Activated T-helper 17 cell treated with anti-CD3 and anti-CD28 coated beads, Interleukin-2, amount 50 U/mL, for 72 hours (primary cell): Measurements from ENCODE around the gene CACFD1. TPM values are rescaled to one million over a fixed set of nuclear protein-coding genes. Genes with fewer than 3 reads are reported as not detected.
A peak's percentile ranks its signal among the peaks of the same experiment; 100 is the strongest.

Experiments
- ATAC-seq: fragments of 150-1000 bp; cut with Tn5 transposase; replicated peaks from 2 replicates; pipeline ENCODE4 v1.10.0; 2021; ENCODE audit warnings: mild to moderate bottlenecking, moderate library complexity
- H3K27ac Mint-ChIP-seq: one replicate; pipeline ENCODE4 v1.8.0; 2022; ENCODE audit warnings: mixed read lengths
- H3K27me3 Mint-ChIP-seq: one replicate; pipeline ENCODE4 v1.8.0; 2022; ENCODE audit warnings: mixed read lengths
- H3K36me3 Mint-ChIP-seq: one replicate; pipeline ENCODE4 v1.8.0; 2022; ENCODE audit warnings: low read depth, mild to moderate bottlenecking, mixed read lengths
- H3K4me1 Mint-ChIP-seq: one replicate; pipeline ENCODE4 v1.8.0; 2022; ENCODE audit warnings: mixed read lengths
- H3K4me3 Mint-ChIP-seq: one replicate; pipeline ENCODE4 v1.8.0; 2022; ENCODE audit warnings: mild to moderate bottlenecking, mixed read lengths
- H3K9me3 Mint-ChIP-seq: one replicate; pipeline ENCODE4 v1.8.0; 2022; ENCODE audit warnings: mixed read lengths
- total RNA-seq, 2 donors: library from RNA; stranded (reverse); gene quantifications; one replicate each; pipeline ENCODE4 v1.2.3, GENCODE V29; 2022

CACFD1 gene
- total RNA-seq, 2 donors from 2014 or later = 0.41 to 3.0 TPM

DNA sequence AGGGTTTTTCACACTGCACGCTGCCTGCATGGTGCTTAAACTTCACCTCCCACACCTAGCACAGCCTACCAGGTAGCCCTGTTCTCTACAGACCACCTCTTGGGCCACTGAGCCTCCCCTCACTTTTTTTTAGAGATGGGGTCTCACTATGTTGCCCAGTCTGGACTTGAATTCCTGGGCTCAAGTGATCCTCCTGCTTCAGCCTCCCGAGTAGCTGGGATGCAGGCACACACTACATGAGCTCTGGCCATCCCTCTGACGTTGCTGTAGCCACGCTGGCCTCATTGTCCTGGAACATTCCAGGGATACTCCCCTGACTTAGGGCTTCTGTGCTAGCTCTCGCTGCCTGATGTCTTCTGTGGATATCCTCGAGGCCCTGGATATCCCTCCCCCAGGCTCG, 7.2 kb upstream of the CACFD1 start:
- Mint-ChIP-seq H3K27ac (no peak overlapping the region), H3K9me3 (no peaks in the 10 kb centered on the region), H3K27me3 (no peaks in the 10 kb centered on the region), H3K4me1 (no peaks in the 10 kb centered on the region), H3K36me3 (no peaks in the 10 kb centered on the region), H3K4me3 (no peak overlapping the region)
- no peak for ATAC-seq

DNA sequence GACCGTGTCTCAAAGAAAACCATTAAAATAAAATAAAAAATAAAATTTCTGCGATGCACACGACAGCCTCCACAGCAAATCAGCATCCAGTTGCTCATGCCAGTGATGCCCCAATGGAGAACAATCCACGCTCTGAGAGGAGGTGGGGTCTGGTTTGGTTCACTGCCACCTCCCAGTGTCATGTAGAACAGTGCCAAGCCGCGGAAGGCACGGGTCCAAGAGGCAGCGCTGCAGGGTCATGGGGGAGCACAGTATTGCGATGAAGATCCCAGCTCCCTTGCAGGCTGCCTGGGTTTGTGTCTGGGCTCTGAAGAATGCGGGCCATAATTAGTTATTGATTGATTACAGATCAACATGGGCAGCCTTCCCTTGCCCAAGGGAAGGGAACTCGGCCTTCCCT, 6.1 kb upstream of the CACFD1 start:
- no peaks in the 10 kb centered on the region for H3K27me3 Mint-ChIP-seq
- no peak overlapping the region for H3K4me3 Mint-ChIP-seq
- no peaks in the 10 kb centered on the region for H3K9me3 Mint-ChIP-seq
- no peak for ATAC-seq
- H3K27ac Mint-ChIP-seq = no peak overlapping the region
- H3K4me1 Mint-ChIP-seq = no peaks in the 10 kb centered on the region
- H3K36me3 Mint-ChIP-seq = no peaks in the 10 kb centered on the region

DNA sequence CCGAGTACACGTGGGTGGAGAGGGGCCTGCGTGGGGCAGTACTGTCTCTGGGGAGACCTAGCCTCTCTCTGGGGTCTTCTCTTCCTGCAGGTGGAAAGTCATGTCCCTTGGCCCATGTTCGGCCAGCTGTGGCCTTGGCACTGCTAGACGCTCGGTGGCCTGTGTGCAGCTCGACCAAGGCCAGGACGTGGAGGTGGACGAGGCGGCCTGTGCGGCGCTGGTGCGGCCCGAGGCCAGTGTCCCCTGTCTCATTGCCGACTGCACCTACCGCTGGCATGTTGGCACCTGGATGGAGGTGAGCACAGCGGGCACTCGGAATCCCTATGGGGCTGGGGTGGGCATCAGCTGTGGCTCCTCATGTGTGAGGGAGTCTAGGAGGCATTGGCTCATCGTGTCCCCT, 5.5 kb upstream of the CACFD1 start:
- H3K27ac Mint-ChIP-seq = no peak overlapping the region
- H3K4me1 Mint-ChIP-seq = no peaks in the 10 kb centered on the region
- no peak for ATAC-seq
- no peak overlapping the region for H3K4me3 Mint-ChIP-seq
- no peaks in the 10 kb centered on the region for H3K9me3 Mint-ChIP-seq
- no peaks in the 10 kb centered on the region for H3K27me3 Mint-ChIP-seq
- H3K36me3 Mint-ChIP-seq = no peaks in the 10 kb centered on the region

DNA sequence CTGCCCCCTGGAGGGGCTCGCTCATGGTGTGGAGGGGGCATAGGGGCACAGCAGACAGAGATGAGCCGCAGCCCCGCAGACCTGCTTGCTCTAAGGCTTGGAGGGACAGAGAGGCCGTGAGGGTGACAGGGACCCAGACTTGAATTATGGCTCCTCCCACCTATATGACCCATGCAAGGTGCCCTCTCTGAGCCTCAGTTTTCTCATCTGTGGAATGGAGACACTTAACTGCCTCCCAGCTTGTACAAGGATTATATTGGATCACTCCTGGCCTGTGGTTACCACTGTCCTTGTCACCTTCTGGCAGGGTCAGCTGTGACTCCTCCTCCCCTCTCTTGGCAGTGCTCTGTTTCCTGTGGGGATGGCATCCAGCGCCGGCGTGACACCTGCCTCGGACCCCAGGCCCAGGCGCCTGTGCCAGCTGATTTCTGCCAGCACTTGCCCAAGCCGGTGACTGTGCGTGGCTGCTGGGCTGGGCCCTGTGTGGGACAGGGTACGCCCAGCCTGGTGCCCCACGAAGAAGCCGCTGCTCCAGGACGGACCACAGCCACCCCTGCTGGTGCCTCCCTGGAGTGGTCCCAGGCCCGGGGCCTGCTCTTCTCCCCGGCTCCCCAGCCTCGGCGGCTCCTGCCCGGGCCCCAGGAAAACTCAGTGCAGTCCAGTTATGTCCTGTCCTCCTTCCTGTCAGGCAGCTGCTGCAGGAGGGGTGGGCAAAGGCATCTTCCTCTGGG, 4.7 kb upstream of the CACFD1 start:
- Mint-ChIP-seq H3K27ac (no peak overlapping the region), H3K36me3 (no peaks in the 10 kb centered on the region), H3K9me3 (no peaks in the 10 kb centered on the region), H3K4me3 (no peak overlapping the region), H3K4me1 (no peaks in the 10 kb centered on the region), H3K27me3 (no peaks in the 10 kb centered on the region)
- ATAC-seq = no peak

DNA sequence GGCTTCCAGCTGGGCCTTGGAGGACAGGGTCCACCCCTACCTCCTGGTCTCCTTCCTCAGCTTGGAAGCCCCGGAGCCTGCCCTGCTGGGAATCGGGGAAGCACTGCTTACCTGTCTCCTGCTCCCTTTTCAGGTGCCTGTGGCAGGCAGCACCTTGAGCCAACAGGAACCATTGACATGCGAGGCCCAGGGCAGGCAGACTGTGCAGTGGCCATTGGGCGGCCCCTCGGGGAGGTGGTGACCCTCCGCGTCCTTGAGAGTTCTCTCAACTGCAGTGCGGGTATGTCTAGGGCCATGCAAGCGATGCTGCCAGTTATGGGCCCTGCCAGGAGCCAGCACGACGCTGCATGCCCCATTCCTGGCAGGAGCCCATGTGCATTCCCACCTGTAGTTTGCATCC, 3.8 kb upstream of the CACFD1 start:
- Mint-ChIP-seq H3K4me1 (no peaks in the 10 kb centered on the region), H3K4me3 (no peak overlapping the region), H3K27me3 (no peaks in the 10 kb centered on the region), H3K27ac (no peak overlapping the region), H3K9me3 (no peaks in the 10 kb centered on the region), H3K36me3 (no peaks in the 10 kb centered on the region)
- no peak for ATAC-seq

DNA sequence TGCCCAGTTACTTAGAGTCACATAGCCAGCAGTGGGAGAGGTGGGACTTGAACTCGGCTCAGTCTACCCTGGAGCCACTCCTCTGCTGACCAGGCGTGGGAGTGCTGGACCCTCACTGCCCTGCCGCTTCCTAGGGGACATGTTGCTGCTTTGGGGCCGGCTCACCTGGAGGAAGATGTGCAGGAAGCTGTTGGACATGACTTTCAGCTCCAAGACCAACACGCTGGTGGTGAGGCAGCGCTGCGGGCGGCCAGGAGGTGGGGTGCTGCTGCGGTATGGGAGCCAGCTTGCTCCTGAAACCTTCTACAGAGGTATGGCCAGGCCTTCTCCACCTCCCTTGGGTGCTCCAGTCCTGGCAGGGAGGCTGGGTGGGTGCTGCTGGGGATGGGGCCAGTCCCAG, 3.4 kb upstream of the CACFD1 start:
- no peak for ATAC-seq
- Mint-ChIP-seq H3K4me3 (no peak overlapping the region), H3K4me1 (no peaks in the 10 kb centered on the region), H3K27me3 (no peaks in the 10 kb centered on the region), H3K36me3 (no peaks in the 10 kb centered on the region), H3K27ac (no peak overlapping the region), H3K9me3 (no peaks in the 10 kb centered on the region)

DNA sequence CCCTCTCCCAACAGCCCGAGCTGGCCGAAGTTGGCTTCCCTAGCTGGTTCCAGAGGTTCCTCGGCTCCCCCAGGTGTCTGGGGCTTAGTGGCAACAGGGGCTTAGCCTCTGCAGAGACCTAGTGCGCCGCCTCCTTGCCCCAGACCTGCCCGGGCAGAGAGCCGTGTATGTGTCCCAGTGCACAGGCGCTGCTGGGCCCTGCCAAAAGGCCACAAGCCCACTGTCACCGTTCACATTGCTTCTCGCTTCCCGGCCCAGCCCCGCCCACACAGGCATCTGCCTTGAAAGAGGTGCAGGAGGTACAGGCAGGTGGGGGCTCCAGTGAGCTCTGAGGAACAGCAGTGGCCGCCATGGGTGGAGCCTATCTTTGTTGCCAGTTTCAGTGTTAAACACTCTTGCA, 2.5 kb upstream of the CACFD1 start:
- no peak for ATAC-seq
- H3K27me3 Mint-ChIP-seq = no peaks in the 10 kb centered on the region
- no peak overlapping the region for H3K27ac Mint-ChIP-seq
- H3K36me3 Mint-ChIP-seq = no peaks in the 10 kb centered on the region
- H3K9me3 Mint-ChIP-seq = no peaks in the 10 kb centered on the region
- no peak overlapping the region for H3K4me3 Mint-ChIP-seq
- H3K4me1 Mint-ChIP-seq = no peaks in the 10 kb centered on the region

DNA sequence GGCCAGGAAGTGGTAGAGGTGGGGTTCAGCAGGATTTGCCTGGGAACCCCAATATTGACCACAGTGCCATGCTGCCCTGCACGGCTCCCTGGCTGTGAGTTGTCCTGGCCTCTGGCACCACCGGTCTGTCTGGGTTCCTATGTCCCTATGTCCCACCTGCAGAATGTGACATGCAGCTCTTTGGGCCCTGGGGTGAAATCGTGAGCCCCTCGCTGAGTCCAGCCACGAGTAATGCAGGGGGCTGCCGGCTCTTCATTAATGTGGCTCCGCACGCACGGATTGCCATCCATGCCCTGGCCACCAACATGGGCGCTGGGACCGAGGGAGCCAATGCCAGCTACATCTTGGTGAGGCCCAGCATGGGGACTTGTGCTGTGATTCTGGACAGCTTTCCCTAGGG, 2.0 kb upstream of the CACFD1 start:
- ATAC-seq = no peak
- Mint-ChIP-seq H3K27ac (no peak overlapping the region), H3K27me3 (no peaks in the 10 kb centered on the region), H3K4me3 (no peak overlapping the region), H3K9me3 (no peaks in the 10 kb centered on the region), H3K4me1 (no peaks in the 10 kb centered on the region), H3K36me3 (no peaks in the 10 kb centered on the region)

DNA sequence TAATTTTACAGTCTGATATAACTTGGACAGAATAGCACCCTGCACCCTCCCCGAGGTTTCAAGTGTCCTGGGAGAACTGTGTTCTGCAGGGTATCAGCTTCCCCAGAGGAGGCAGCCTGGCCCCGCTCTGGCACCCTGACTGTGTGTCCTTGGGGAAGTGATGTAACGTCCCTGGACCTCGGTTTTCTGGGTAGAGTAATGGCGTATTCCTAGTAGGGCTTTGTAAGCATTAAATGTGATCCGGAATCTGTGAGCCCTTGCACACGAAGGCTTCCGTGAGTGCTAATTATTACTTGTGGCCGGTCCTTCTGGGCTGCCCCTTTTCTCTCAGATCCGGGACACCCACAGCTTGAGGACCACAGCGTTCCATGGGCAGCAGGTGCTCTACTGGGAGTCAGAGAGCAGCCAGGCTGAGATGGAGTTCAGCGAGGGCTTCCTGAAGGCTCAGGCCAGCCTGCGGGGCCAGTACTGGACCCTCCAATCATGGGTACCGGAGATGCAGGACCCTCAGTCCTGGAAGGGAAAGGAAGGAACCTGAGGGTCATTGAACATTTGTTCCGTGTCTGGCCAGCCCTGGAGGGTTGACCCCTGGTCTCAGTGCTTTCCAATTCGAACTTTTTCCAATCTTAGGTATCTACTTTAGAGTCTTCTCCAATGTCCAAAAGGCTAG, 1.0 kb upstream of the CACFD1 start:
- ATAC-seq = no peak
- no peaks in the 10 kb centered on the region for H3K9me3 Mint-ChIP-seq
- no peaks in the 10 kb centered on the region for H3K27me3 Mint-ChIP-seq
- peak overlapping the region; percentile 86 for H3K4me3 Mint-ChIP-seq
- peak overlapping the region; percentile 72 for H3K27ac Mint-ChIP-seq
- H3K4me1 Mint-ChIP-seq = no peaks in the 10 kb centered on the region
- H3K36me3 Mint-ChIP-seq = no peaks in the 10 kb centered on the region

DNA sequence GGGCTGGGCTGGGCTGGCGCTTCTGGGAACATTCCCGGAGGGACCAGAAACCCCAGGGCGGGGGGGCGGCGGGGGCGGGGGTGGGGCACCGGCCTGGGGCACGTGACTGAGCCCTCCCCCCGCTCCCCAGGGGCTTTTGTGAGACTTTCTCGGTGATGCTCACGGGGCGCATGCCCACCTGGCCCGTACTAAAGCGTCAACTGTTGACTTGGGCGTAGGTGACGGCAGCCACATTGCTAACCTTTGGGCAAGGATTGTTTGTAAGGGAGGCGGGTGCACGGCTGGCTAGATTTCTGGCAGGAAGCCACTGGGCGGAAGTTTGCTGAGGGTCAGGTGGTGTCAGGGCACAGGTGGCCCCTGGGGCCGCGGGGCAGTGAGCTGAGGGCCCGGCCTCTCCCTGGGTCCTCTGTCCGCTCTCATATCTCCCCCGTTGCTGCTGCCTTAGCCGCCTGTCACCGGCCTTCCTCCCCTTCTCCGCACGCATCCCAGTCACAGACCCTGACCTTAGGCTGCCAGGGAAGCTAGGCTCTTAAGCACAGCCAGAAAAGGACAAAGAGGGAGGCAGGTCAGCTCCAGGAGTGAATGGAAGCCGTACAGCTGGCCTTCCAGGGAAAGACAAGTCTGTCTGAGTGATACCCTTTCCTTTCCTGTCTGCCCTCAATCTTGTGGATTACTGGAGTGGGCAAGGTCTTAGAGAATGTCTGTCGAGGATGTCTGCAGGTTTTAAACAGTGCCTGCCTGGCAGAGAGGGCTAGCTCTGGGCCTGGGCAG, 812 bp downstream of the CACFD1 start:
- ATAC-seq = no peak
- H3K27ac Mint-ChIP-seq = peak overlapping the region; percentile 20
- peak overlapping the region; percentile 86 for H3K4me3 Mint-ChIP-seq
- H3K4me1 Mint-ChIP-seq = no peaks in the 10 kb centered on the region
- H3K27me3 Mint-ChIP-seq = no peaks in the 10 kb centered on the region
- no peaks in the 10 kb centered on the region for H3K36me3 Mint-ChIP-seq
- H3K9me3 Mint-ChIP-seq = no peaks in the 10 kb centered on the region

DNA sequence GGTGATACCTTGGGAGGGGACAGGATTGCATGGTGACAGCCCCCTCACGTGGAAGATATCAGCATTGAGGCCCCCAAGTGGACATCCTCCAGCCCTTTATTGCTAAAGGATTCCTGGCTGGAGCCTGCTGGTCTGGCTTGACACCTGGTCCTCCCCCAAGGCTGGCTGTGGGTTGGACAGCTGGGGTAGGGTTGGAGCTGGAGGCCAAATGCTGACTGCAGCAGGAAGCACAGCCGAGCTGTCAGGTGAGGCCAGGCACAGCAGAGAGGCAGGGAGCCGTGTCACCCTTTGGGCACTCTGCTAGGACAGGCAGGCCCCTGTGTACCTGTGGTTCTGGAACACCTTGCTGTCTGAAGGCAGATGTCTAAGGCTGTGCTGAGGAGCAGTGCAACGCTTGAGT, 2.2 kb downstream of the CACFD1 start:
- no peaks in the 10 kb centered on the region for H3K36me3 Mint-ChIP-seq
- no peaks in the 10 kb centered on the region for H3K27me3 Mint-ChIP-seq
- no peak overlapping the region for H3K27ac Mint-ChIP-seq
- no peak overlapping the region for H3K4me3 Mint-ChIP-seq
- no peak for ATAC-seq
- H3K4me1 Mint-ChIP-seq = no peaks in the 10 kb centered on the region
- no peaks in the 10 kb centered on the region for H3K9me3 Mint-ChIP-seq

DNA sequence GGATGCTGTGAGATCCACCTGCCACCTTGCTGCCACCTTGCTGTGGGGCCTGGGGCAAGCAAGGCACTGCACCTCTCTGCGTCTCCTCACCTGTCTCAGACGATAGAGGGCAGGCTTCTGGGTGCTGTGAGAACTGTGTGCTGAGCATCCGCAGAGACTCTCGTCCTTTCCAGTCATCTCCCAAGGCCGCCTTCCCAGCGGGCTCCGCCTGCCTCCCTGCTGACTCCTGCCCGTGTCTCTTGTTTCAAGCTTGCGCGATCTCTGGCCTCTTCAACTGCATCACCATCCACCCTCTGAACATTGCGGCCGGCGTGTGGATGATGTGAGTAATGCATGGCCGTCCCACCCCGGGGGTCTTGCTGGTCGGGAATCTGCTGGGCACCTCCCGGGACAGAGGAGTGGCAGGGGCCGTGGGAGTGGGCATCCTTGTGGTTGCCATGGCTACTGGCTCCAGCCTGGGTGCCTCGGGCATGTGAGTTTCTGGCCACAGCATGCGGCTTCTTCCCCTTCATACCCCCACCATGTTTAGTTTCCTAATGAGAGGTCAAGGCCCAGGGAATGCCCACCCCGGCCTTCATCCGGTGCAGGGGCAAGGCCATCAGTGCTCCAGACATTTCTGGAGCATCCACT, 3.6 kb downstream of the CACFD1 start:
- H3K27me3 Mint-ChIP-seq = no peaks in the 10 kb centered on the region
- H3K27ac Mint-ChIP-seq = no peak overlapping the region
- H3K4me1 Mint-ChIP-seq = no peaks in the 10 kb centered on the region
- ATAC-seq = no peak
- H3K4me3 Mint-ChIP-seq = no peak overlapping the region
- H3K36me3 Mint-ChIP-seq = no peaks in the 10 kb centered on the region
- no peaks in the 10 kb centered on the region for H3K9me3 Mint-ChIP-seq

DNA sequence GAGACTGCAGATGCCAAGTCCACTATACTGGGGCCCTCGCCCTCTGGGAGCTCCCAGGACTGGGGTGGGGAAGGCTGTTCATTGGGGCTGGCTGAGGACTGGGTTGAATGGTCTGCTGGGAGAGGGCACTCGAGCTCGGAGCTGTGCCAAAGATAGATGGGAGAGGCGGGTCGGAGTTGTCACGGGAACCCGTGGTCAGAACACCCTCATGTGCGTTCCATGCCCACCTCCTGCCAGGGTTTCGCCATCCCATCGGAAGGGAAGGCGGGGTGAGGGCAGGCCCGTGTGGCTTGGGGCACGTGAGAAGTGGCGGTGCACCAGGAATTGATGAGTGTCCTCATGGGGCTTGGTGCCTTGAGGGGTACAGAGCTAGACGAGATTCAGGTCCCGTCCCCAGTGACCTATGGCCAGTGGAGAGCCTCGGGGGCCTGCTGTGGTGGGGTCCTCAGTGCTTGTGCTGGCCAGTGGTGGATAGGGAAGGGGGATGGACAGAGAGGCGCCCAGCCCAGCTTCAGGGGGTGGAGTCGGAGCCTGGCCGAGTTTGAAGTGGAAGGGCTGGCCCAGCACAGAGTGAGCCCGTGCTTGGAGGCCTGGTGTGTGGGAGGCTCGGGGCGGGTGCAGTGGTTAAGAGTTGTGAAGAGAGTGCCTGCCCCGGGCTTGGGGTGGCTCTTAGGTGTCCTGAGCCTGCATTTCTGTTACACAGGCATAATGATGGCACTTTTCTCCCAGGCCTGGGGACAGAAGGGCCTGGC, 4.3 kb downstream of the CACFD1 start:
- H3K36me3 Mint-ChIP-seq = no peaks in the 10 kb centered on the region
- H3K27me3 Mint-ChIP-seq = no peaks in the 10 kb centered on the region
- H3K9me3 Mint-ChIP-seq = no peaks in the 10 kb centered on the region
- H3K4me3 Mint-ChIP-seq = no peak overlapping the region
- ATAC-seq = no peak
- H3K27ac Mint-ChIP-seq = no peak overlapping the region
- H3K4me1 Mint-ChIP-seq = no peaks in the 10 kb centered on the region

DNA sequence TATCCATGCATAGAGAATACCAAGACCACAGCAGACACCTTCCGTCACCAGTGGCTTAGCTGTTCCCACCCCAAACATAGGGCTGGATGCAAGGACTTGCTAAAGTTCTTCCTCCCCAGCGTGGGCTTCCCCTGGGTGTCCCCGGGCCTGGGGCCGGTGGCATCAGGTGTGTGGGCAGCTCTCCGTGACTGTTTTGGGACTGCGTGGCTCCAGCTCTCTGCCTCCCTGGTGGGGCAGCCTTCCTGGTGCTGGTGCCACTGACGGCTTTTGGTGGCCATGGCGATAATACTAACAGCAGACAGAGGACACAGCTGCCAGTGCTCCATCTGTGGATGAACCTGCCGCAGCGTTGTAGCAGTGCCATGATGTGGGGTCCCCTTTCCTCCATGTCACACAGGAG, 4.9 kb downstream of the CACFD1 start:
- no peaks in the 10 kb centered on the region for H3K36me3 Mint-ChIP-seq
- ATAC-seq = no peak
- H3K9me3 Mint-ChIP-seq = no peaks in the 10 kb centered on the region
- H3K27ac Mint-ChIP-seq = no peak overlapping the region
- H3K4me1 Mint-ChIP-seq = no peaks in the 10 kb centered on the region
- H3K27me3 Mint-ChIP-seq = no peaks in the 10 kb centered on the region
- H3K4me3 Mint-ChIP-seq = no peak overlapping the region
